Activated CD4-positive, alpha-beta T cell treated with anti-CD3 and anti-CD28 coated beads for 36 hours (primary cell): ENCODE results near the gene ARHGAP19. TPM values are rescaled to one million over a fixed set of nuclear protein-coding genes. Genes with fewer than 3 reads are reported as not detected.
A peak's percentile ranks its signal among the peaks of the same experiment; 100 is the strongest.

Source experiments
- ATAC-seq: fragments of 200-7000 bp; cut with Tn5 transposase; one replicate; pipeline ENCODE4 v1.10.0; 2021; ENCODE audit warnings: mild to moderate bottlenecking, moderate library complexity
- CTCF ChIA-PET: fragments of 350-600 bp; sonication (Branson Sonifier 250); formaldehyde crosslinking; loops from one replicate; lab custom pipeline; 2021; ENCODE audit warnings: antibody characterized with exemption; lab: Charles Lee
- POLR2A ChIA-PET: fragments of 350-600 bp; sonication (Branson Sonifier 250); formaldehyde crosslinking; loops from one replicate; lab custom pipeline; 2021; ENCODE audit warnings: antibody characterized with exemption, inconsistent platforms; lab: Charles Lee
- DNase-seq: peaks from one replicate; pipeline ENCODE4 v3.0.0-alpha.2; 2020
- H3K27ac Mint-ChIP-seq: one replicate; pipeline ENCODE4 v1.8.0; 2021; ENCODE audit warnings: mixed read lengths
- H3K27me3 Mint-ChIP-seq: one replicate; pipeline ENCODE4 v1.8.0; 2021; ENCODE audit warnings: mixed read lengths
- H3K36me3 Mint-ChIP-seq: one replicate; pipeline ENCODE4 v1.8.0; 2021; ENCODE audit warnings: low read depth, mixed read lengths
- H3K4me1 Mint-ChIP-seq: one replicate; pipeline ENCODE4 v1.8.0; 2021; ENCODE audit warnings: mixed read lengths
- H3K4me3 Mint-ChIP-seq: one replicate; pipeline ENCODE4 v1.8.0; 2021; ENCODE audit warnings: mild to moderate bottlenecking, moderate library complexity, mixed read lengths
- H3K9me3 Mint-ChIP-seq: one replicate; pipeline ENCODE4 v1.8.0; 2021; ENCODE audit warnings: low read depth, mixed read lengths
- intact Hi-C, 2 experiments: fragments of 100-400 bp; cut with DNase I in 1 of 2; cut with micrococcal nuclease in 1 of 2; formaldehyde crosslinking; loops; one replicate each; pipeline versions ENCODE4 v1.14.2 to v1.15.1; 2022 to 2024; cut with DNase I, micrococcal nuclease
- total RNA-seq, 2 experiments: library from RNA; stranded (reverse); gene quantifications; one replicate each; pipeline ENCODE4 v1.2.3, GENCODE V29; 2021

The ARHGAP19 gene
- total RNA-seq, 2 experiments from 2014 or later = 55.9 to 70.2 TPM

DNA sequence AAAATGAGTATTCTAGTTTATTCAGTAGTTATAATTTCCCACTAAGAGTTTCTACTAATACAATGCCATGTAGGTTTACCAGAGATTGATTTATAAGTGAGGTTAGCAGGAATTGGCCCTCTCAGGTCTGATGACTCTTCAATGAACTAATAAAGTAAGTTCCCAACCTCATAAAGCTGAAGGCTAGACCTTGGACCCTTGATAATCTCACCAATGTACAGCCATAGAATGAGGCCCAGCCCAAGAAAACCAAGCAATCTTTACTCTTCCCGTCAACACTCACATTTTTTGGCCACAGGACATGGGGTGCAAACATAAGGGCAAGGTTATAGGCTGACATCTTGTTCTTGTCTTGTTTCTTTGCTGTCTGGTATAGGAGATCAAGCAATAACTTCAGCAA, 33.3 kb downstream of the ARHGAP19 start:
- ChIA-PET POLR2A (no interaction called here), CTCF (interaction anchor here (0.6 to 1.0 kb wide), 4 partner anchors 20 to 422 kb away, joined by 3 to 4 read pairs (median 3); no protein-coding TSS in a partner anchor)
- DNase-seq (no peak), ATAC-seq (no peak)
- peaks cover 27% of the 10 kb centered on the region for H3K36me3 Mint-ChIP-seq
- intact Hi-C loops = no loop called here
- H3K4me1 Mint-ChIP-seq = peaks cover 3% of the 10 kb centered on the region
- H3K4me3 Mint-ChIP-seq = no peak overlapping the region
- no peaks in the 10 kb centered on the region for H3K9me3 Mint-ChIP-seq
- no peak overlapping the region for H3K27ac Mint-ChIP-seq
- no peaks in the 10 kb centered on the region for H3K27me3 Mint-ChIP-seq

DNA sequence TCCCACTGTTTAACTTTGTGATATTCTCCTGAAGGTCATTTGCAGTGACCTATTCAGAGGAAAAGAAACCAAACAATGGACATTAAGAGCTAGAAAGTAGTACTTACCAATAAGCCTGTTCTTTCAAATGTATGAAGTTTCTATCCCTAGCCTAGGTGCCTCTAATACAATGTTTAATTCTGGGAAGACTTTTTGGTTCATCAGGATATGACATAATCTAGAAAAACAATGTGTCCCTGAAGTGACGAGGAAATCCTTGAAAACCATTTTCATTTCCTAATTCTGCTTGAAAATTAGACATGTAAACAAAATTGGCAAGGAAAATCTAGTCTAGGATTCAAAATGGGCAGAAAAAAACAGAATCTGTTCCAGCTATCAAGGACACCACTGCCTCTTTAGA, 36.1 kb downstream of the ARHGAP19 start:
- H3K9me3 Mint-ChIP-seq = no peaks in the 10 kb centered on the region
- CTCF ChIA-PET = interaction anchor here (0.8 to 1.1 kb wide), 2 partner anchors 22 to 219 kb away, joined by 3 to 4 read pairs; no protein-coding TSS in a partner anchor

DNA sequence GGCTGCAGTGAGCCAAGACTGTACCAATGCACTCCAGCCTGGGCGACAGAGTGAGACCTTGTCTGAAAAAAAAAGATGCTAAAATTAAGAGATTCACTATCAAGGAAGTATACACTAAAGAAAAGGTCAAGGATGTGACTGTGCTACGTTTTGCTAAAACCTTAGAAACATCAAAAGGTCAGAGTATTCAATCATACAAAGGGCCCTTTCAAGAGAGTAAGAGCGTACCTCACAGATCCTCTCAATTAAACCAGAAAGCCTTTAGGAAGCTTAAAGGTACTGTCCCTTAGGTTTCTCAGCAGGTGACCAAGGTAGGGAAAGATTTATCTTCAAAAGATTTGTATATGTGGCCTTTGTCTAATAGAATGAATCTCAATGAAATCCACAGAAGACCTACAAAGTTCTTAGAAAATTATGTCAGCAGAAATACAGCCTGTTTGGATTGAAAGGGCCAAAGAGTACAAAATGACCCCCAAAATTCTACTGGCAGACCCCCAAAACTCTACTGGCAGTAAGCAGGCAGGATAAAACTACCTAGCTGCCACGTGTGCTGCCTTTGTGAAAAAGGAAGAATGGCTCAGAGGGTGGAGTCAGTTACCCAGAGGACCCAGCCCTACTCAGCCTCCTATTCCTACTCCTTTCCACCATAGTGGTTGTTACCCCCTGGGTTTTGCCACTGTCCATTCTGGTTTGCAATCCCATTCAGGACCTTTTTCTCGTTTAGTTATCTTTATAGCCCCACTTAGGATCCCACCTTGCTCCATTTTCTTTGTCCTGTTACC, 36.7 kb downstream of the ARHGAP19 start:
- POLR2A ChIA-PET = no interaction called here
- DNase-seq = no peak
- H3K4me3 Mint-ChIP-seq = no peak overlapping the region
- CTCF ChIA-PET = interaction anchor here (0.7 to 0.8 kb wide), 2 partner anchors 23 to 956 kb away, joined by 3 read pairs; no protein-coding TSS in a partner anchor
- ATAC-seq = peak; percentile 64
- no peaks in the 10 kb centered on the region for H3K27me3 Mint-ChIP-seq
- H3K36me3 Mint-ChIP-seq = peaks cover 35% of the 10 kb centered on the region
- H3K27ac Mint-ChIP-seq = peak overlapping the region; percentile 31
- peaks cover 3% of the 10 kb centered on the region for H3K4me1 Mint-ChIP-seq
- intact Hi-C loops = no loop called here
- H3K9me3 Mint-ChIP-seq = no peaks in the 10 kb centered on the region

More for the DNA sequence above, 36.1 kb downstream of the ARHGAP19 start:
- POLR2A ChIA-PET = no interaction called here
- no peak for ATAC-seq
- Mint-ChIP-seq H3K4me1 (peaks cover 3% of the 10 kb centered on the region), H3K36me3 (peaks cover 35% of the 10 kb centered on the region), H3K27ac (no peak overlapping the region), H3K4me3 (no peak overlapping the region), H3K27me3 (no peaks in the 10 kb centered on the region)
- no peak for DNase-seq
- intact Hi-C loops = no loop called here

DNA sequence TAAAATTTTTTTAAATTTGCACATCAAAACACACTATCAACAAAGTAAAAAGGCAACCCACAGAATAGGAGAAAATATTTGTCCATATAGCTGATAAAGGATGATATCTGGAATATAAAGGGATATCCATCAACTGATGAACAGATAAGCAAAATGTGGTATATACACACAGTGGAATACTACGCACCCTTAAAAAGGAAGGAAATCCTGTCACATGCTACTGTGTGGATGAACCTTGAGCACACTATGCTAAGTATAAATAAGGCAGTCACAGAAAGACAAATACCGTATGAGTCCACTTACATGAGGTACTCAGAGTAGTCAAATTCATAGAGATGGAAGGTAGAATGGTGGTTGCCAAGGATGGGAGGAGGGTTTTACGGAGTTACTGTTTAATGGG, 37.7 kb downstream of the ARHGAP19 start:
- POLR2A ChIA-PET = no interaction called here
- ATAC-seq (no peak), DNase-seq (no peak)
- Mint-ChIP-seq H3K4me3 (no peak overlapping the region), H3K4me1 (peaks cover 3% of the 10 kb centered on the region), H3K36me3 (peaks cover 35% of the 10 kb centered on the region), H3K27me3 (no peaks in the 10 kb centered on the region), H3K27ac (no peak overlapping the region), H3K9me3 (no peaks in the 10 kb centered on the region)
- intact Hi-C loops = no loop called here
- CTCF ChIA-PET = interaction anchor here (0.7 kb wide), 1 partner anchor 22 kb away, joined by 3 read pairs; no protein-coding TSS in a partner anchor

DNA sequence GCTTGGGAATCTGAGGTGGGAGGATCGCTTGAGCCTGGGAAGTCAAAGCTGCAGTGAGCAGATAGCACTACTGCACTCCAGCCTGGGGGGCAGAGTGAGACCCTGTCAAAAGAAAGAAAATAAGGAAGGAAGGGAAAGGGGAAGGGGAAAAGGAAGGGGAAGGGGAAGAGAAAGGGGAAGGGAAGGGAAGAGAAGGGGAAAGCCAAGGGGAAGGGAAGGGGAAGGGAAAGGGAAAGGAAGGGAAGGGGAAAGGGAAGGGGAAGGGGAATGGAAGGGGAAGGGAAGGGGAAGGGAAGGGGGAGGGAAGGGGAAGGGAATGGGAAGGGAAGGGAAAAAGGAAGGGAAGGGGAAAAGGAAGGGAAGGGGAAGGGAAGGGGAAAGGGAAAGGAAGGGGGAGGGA, 41.5 kb downstream of the ARHGAP19 start:
- Mint-ChIP-seq H3K4me3 (no peak overlapping the region), H3K36me3 (peaks cover 38% of the 10 kb centered on the region), H3K27ac (no peak overlapping the region), H3K27me3 (no peaks in the 10 kb centered on the region), H3K9me3 (no peaks in the 10 kb centered on the region), H3K4me1 (peaks cover 3% of the 10 kb centered on the region)
- ChIA-PET CTCF (no interaction called here), POLR2A (interaction anchor here (0.7 kb wide), 1 partner anchor 33 kb away, joined by 5 read pairs; no protein-coding TSS in a partner anchor)
- DNase-seq (no peak), ATAC-seq (no peak)
- intact Hi-C loops = no loop called here

DNA sequence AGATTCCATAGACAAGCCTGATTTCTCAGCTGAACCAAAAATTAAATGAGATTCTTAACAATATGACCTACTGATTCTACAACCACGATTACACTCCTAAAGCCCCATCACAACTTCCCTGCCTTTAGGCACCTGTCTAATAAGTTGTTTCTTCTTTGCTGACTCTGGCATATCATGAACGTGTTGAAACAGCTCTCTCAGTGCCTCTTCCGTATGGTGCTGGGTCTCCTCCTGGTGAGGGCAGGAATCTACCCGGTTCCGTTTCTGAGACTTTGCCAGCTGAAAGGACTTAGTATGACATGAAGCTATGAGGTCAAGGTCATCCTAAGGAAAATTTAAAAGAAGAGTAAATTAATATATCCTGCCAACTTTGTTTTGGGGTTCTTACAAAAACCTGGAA, 48.6 kb downstream of the ARHGAP19 start:
- H3K4me3 Mint-ChIP-seq = no peak overlapping the region
- H3K9me3 Mint-ChIP-seq = no peaks in the 10 kb centered on the region
- no peaks in the 10 kb centered on the region for H3K27me3 Mint-ChIP-seq
- ChIA-PET POLR2A (interaction anchor here (0.7 kb wide), 1 partner anchor 144 kb away, joined by 3 read pairs; no protein-coding TSS in a partner anchor), CTCF (interaction anchor here (0.5 to 2.7 kb wide), 2 partner anchors 10 to 607 kb away, joined by 3 to 7 read pairs; no protein-coding TSS in a partner anchor)
- H3K27ac Mint-ChIP-seq = no peak overlapping the region
- DNase-seq = no peak
- no peaks in the 10 kb centered on the region for H3K4me1 Mint-ChIP-seq
- intact Hi-C loops = no loop called here
- H3K36me3 Mint-ChIP-seq = peaks cover 23% of the 10 kb centered on the region
- ATAC-seq = no peak

DNA sequence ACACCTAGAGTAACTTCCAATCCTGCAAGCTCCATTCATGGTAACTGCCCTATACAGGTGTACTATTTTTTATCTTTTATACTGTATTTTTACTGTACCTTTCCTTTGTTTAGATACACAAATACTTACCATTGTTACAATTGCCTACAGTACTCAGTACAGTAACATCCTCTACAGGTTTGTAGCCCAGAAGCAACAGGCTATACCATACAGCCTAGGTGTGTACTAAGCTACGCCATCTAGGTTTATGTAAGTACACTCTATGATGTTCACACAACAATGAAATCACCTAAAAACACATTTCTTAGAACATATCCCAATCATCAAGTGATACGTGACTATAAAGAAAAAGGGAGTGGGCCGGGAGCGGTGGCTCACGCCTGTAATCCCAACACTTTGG, 53.6 kb downstream of the ARHGAP19 start:
- Mint-ChIP-seq H3K9me3 (no peaks in the 10 kb centered on the region), H3K27me3 (no peaks in the 10 kb centered on the region), H3K27ac (no peak overlapping the region), H3K36me3 (peaks cover 8% of the 10 kb centered on the region), H3K4me1 (no peaks in the 10 kb centered on the region), H3K4me3 (no peak overlapping the region)
- ATAC-seq (no peak), DNase-seq (no peak)
- CTCF ChIA-PET = interaction anchor here (0.7 to 2.5 kb wide), 5 partner anchors 40 to 229 kb away, joined by 3 to 15 read pairs (median 4); no protein-coding TSS in a partner anchor
- intact Hi-C loops = no loop called here
- POLR2A ChIA-PET = interaction anchor here (0.6 kb wide), 1 partner anchor 28 kb away, joined by 3 read pairs; no protein-coding TSS in a partner anchor

DNA sequence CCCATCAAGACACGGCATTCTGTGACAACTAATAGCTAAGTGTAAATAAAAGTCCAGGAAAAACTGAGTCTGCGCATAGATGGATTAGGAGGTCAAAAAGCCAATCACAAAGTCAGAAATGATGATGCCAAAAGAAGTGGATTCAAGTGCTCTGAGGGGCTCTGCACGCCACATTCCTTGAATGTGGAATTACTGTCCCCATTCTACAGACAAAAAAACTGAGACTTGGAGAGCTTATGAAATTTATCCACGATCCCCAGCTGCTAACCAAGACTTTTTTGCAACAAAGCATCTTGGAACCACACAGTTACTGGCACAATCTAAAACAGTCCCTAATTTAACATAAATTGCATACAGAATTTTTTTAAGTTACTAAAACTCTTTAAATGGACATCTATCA, 57.1 kb downstream of the ARHGAP19 start:
- CTCF ChIA-PET = interaction anchor here (0.7 to 4.3 kb wide), 13 partner anchors 8 to 198 kb away, joined by 3 to 33 read pairs (median 5); no protein-coding TSS in a partner anchor

DNA sequence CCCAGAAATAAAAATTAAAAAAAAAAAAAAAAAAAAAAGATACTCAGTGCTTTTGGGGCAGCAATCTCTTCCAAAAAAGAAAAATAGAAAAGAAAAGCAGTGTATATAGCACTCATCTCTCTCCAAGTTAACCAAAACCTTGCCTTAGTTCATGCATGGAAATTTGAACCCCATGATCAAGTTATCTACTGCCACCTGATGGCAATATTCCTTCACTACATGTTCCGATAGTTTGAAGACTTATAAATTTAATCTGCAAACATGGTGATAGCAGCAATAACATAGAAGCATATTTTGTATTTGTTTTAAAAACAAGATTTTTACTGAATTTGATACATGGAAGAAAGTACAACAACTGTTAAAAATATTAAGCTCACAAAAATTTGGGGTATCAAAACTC, 58.0 kb downstream of the ARHGAP19 start:
- Mint-ChIP-seq H3K27me3 (no peaks in the 10 kb centered on the region), H3K9me3 (no peaks in the 10 kb centered on the region), H3K36me3 (peaks cover 17% of the 10 kb centered on the region), H3K27ac (no peak overlapping the region), H3K4me3 (no peak overlapping the region), H3K4me1 (peaks cover 17% of the 10 kb centered on the region)
- POLR2A ChIA-PET = interaction anchor here (0.6 kb wide), 1 partner anchor 578 kb away, joined by 4 read pairs; no protein-coding TSS in a partner anchor
- no peak for DNase-seq
- CTCF ChIA-PET = interaction anchor here (0.6 to 4.3 kb wide), 17 partner anchors 9 to 1116 kb away, joined by 3 to 33 read pairs (median 6); no protein-coding TSS in a partner anchor
- no peak for ATAC-seq
- intact Hi-C loops = loop anchor here (1.0 to 2.0 kb wide), 3 partner anchors 38 to 162 kb away; no protein-coding TSS in a partner anchor

More for the DNA sequence above, 57.1 kb downstream of the ARHGAP19 start:
- POLR2A ChIA-PET = no interaction called here
- H3K36me3 Mint-ChIP-seq = peaks cover 12% of the 10 kb centered on the region
- H3K4me1 Mint-ChIP-seq = peaks cover 8% of the 10 kb centered on the region
- H3K4me3 Mint-ChIP-seq = no peak overlapping the region
- intact Hi-C loops = loop anchor here in 1 of 2 experiments (2.0 kb wide), 1 partner anchor 163 kb away; no protein-coding TSS in a partner anchor
- ATAC-seq (no peak), DNase-seq (no peak)
- H3K9me3 Mint-ChIP-seq = no peaks in the 10 kb centered on the region
- no peak overlapping the region for H3K27ac Mint-ChIP-seq
- no peaks in the 10 kb centered on the region for H3K27me3 Mint-ChIP-seq

DNA sequence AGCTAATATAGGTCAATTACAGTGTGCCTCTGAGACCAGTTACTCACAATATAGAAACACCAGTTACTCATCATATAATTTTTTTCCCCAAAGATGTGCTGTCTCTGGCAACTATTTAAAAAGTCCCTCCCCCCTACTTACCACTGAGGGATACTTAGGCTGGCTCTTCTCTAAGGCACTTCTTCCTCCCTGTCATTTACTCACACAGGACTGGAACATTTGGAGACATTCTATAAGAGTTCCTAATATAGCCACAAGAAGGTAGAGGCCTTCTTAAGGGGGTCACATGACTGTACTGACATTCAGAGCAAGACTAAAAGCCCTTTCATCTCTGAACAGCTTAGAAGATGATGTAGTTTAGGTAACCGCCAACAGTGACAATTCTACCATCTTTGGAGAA, 62.3 kb downstream of the ARHGAP19 start:
- Mint-ChIP-seq H3K27me3 (no peaks in the 10 kb centered on the region), H3K27ac (peak overlapping the region; percentile 67), H3K4me3 (no peak overlapping the region), H3K9me3 (no peaks in the 10 kb centered on the region), H3K36me3 (peaks cover 42% of the 10 kb centered on the region), H3K4me1 (peaks cover 19% of the 10 kb centered on the region)
- CTCF ChIA-PET = interaction anchor here (0.6 to 2.6 kb wide), 6 partner anchors 12 to 157 kb away, joined by 3 to 21 read pairs (median 6); no protein-coding TSS in a partner anchor
- intact Hi-C loops = no loop called here
- POLR2A ChIA-PET = interaction anchor here (1.9 kb wide), 1 partner anchor 12 kb away, joined by 8 read pairs; no protein-coding TSS in a partner anchor
- ATAC-seq = peak; percentile 85
- DNase-seq = no peak

DNA sequence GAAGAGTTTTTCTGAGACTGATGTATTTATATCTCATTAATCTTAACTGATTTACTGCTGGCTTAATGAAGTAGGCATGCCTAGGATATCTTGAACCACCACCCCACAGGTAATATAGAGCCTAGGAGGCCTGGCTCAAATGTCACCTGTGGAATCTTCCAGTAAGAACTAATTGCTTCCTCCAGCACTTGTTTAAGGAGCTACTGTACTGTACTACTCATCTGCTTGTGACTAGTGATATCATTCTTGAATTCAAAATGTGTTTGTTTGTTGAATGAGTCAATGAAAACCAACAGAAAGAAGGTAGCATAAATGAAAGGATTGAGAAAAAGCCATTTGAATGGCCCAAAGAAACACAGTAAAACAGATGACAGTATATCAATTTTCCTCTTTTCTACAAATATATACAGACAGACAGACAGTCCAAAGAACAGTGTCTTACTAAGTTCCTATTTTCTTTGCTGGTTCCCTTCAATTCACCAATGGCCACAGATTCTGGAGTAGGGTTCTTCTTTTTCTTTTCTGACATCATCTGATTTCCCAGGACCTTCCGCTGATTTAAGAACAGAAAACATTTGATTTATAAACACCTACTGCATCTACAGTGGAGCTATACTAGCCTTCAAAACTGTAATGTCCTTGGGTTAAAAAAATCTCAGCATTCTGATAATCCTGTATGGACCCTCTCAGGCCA, 63.0 kb downstream of the ARHGAP19 start:
- Mint-ChIP-seq H3K4me3 (no peak overlapping the region), H3K9me3 (no peaks in the 10 kb centered on the region), H3K27me3 (no peaks in the 10 kb centered on the region), H3K27ac (peak overlapping the region; percentile 49), H3K4me1 (peaks cover 26% of the 10 kb centered on the region), H3K36me3 (peaks cover 45% of the 10 kb centered on the region)
- CTCF ChIA-PET = interaction anchor here (0.6 to 2.6 kb wide), 6 partner anchors 11 to 157 kb away, joined by 3 to 21 read pairs (median 6); no protein-coding TSS in a partner anchor
- POLR2A ChIA-PET = interaction anchor here (1.9 kb wide), 1 partner anchor 11 kb away, joined by 8 read pairs; no protein-coding TSS in a partner anchor
- peak; percentile 11 for ATAC-seq
- intact Hi-C loops = no loop called here
- no peak for DNase-seq
